Body of pancreas (tissue), 4 donors: Measurements from ENCODE around the gene COQ10A. TPM values are rescaled to one million over a fixed set of nuclear protein-coding genes. Genes with fewer than 3 reads are reported as not detected.
"Not testable (repeated sequence)": the region's sequence is repeated elsewhere in the genome, so short reads cannot be mapped to it uniquely, and the experiment has no call there.

Experiments
- ATAC-seq: fragments of 150-250 bp; one replicate; pipeline ENCODE4 v1.9.1; 2016
- DNase-seq, 4 donors: peaks; one replicate each; pipeline ENCODE4 v3.0.0-alpha.2; 2019
- H3K27ac ChIP-seq, 4 donors: fragments of 200-600 bp; sonication (generic); 1 replicate in 3 of 4; 2 replicates in 1 of 4; pipeline versions ENCODE4 v1.5.1 to v1.6.1; 2016 to 2019; ENCODE audit warnings: mild to moderate bottlenecking in 1 of 4, mixed read lengths in 1 of 4, moderate library complexity in 1 of 4
- H3K27me3 ChIP-seq, 2 donors: fragments of 200-600 bp; sonication (generic); one replicate each; pipeline ENCODE4 v1.6.0; 2016; ENCODE audit warnings: mild to moderate bottlenecking in 1 of 2
- H3K36me3 ChIP-seq, 2 donors: fragments of 200-600 bp; sonication (generic); replicated peaks in 1 of 2; 2 replicates each; pipeline ENCODE4 v1.5.1; 2016; ENCODE audit warnings: low read depth in 2 of 2; ENCODE audit not compliant: insufficient read depth in 1 of 2
- H3K4me1 ChIP-seq: fragments of 200-600 bp; sonication (generic); one replicate; pipeline ENCODE4 v1.6.0; 2016
- H3K4me3 ChIP-seq, 2 donors: fragments of 200-600 bp; sonication (generic); 1 replicate in 1 of 2; 2 replicates in 1 of 2; pipeline ENCODE4 v1.5.1; 2016 to 2019
- H3K9me3 ChIP-seq, 3 donors: fragments of 200-600 bp; sonication (generic); 1 replicate in 2 of 3; 2 replicates in 1 of 3; pipeline ENCODE4 v1.5.1; 2016
- CTCF ChIP-seq, 7 experiments: fragments of 450-650 bp in 4 of 7; fragments of 200-600 bp in 3 of 7; sonication (generic) in 3 of 7; IDR thresholded peaks; one replicate each; pipeline ENCODE4 v1.5.1; 2016 to 2019; ENCODE audit warnings: antibody characterized with exemption in 7 of 7
- POLR2A ChIP-seq, 3 donors: fragments of 450-650 bp; IDR thresholded peaks; one replicate each; pipeline ENCODE4 v1.6.1; 2016; ENCODE audit warnings: antibody characterized with exemption in 3 of 3, mild to moderate bottlenecking in 2 of 3
- WGBS, 2 donors: methylation state at CpG; one replicate each; pipeline ENCODE4 v1.1.5; 2017; 5-methylcytosine and 5-hydroxymethylcytosine counted together
- intact Hi-C: fragments of 100-400 bp; cut with DNase I; formaldehyde crosslinking; loops from one replicate; pipeline ENCODE4 v1.15.1; 2023
- total RNA-seq, 2 donors: library from RNA; depleted of rRNA; stranded (reverse); fragments of >200 nt; gene quantifications; one replicate each; pipeline ENCODE4 v1.1.0, GENCODE V29; 2016

COQ10A gene
- total RNA-seq, 2 donors from 2014 or later = 28.0 to 34.9 TPM

- Histone ChIP-seq H3K4me3 (no peak overlapping the region), H3K27ac (no peak overlapping the region), H3K27me3 (no peaks in the 10 kb centered on the region), H3K9me3 (no peaks in the 10 kb centered on the region), H3K36me3 (peaks cover 0 to 30% of the 10 kb centered on the region in 2 donors), H3K4me1 (no peaks in the 10 kb centered on the region)
- intact Hi-C loops = loop anchor here (10.0 kb wide), 1 partner anchor 59 kb away; no protein-coding TSS in a partner anchor
- ATAC-seq = no peak
- WGBS, 2 donors = 88 to 100% methylated on average over 2 of the region's 2 CpGs
- TF ChIP-seq POLR2A (IDR thresholded peaks at IDR 0.05) (no peak), CTCF (IDR thresholded peaks at IDR 0.05) (no peak)
- DNase-seq = no peak
These were observed 7.6 kb downstream of the COQ10A start for GRCh38 chr12:56274299-56274698.

- Histone ChIP-seq H3K4me1 (no peaks in the 10 kb centered on the region), H3K27me3 (no peaks in the 10 kb centered on the region), H3K9me3 (no peaks in the 10 kb centered on the region), H3K27ac (no peak overlapping the region), H3K36me3 (peaks cover 0 to 38% of the 10 kb centered on the region in 2 donors), H3K4me3 (no peak overlapping the region)
- 95 to 98% methylated on average over 3 of the region's 3 CpGs for WGBS, 2 donors
- intact Hi-C loops = loop anchor here (10.0 kb wide), 1 partner anchor 64 kb away; no protein-coding TSS in a partner anchor
- no peak for TF ChIP-seq CTCF (IDR thresholded peaks at IDR 0.05)
- TF ChIP-seq POLR2A (IDR thresholded peaks at IDR 0.05) = no peak
- no peak for DNase-seq
- ATAC-seq = no peak
These were observed 12.2 kb downstream of the COQ10A start for GRCh38 chr12:56278905-56279304.

- DNase-seq (no peak), ATAC-seq (no peak)
- Histone ChIP-seq H3K4me3 (no peak overlapping the region), H3K9me3 (no peaks in the 10 kb centered on the region), H3K36me3 (peaks cover 3 to 28% of the 10 kb centered on the region in 2 donors), H3K4me1 (peaks cover 9% of the 10 kb centered on the region), H3K27ac (no peak overlapping the region), H3K27me3 (no peaks in the 10 kb centered on the region)
- intact Hi-C loops = no loop called here
- no peak for TF ChIP-seq CTCF (IDR thresholded peaks at IDR 0.05)
- no peak for TF ChIP-seq POLR2A (IDR thresholded peaks at IDR 0.05)
These were observed 14.1 kb downstream of the COQ10A start for GRCh38 chr12:56280849-56281248.

GRCh38 chr12:56282030-56282429, 15.3 kb downstream of the COQ10A start:
- whole genome bisulfite sequencing, 2 donors = 74 to 87% methylated on average over 6 of the region's 6 CpGs
- DNase-seq (no peak), ATAC-seq (no peak)
- no peak overlapping the region for H3K27ac ChIP-seq
- intact Hi-C loops = no loop called here
- H3K27me3 ChIP-seq = no peaks in the 10 kb centered on the region
- peaks cover 3 to 23% of the 10 kb centered on the region in 2 donors for H3K36me3 ChIP-seq
- TF ChIP-seq POLR2A (IDR thresholded peaks at IDR 0.05) (no peak), CTCF (IDR thresholded peaks at IDR 0.05) (no peak)
- H3K9me3 ChIP-seq = no peaks in the 10 kb centered on the region
- no peak overlapping the region for H3K4me3 ChIP-seq
- peaks cover 19% of the 10 kb centered on the region for H3K4me1 ChIP-seq

- TF ChIP-seq CTCF (IDR thresholded peaks at IDR 0.05) (no peak), POLR2A (IDR thresholded peaks at IDR 0.05) (no peak)
- Histone ChIP-seq H3K9me3 (no peaks in the 10 kb centered on the region), H3K36me3 (peaks cover 3 to 23% of the 10 kb centered on the region in 2 donors), H3K4me3 (no peak overlapping the region), H3K27me3 (no peaks in the 10 kb centered on the region), H3K27ac (no peak overlapping the region), H3K4me1 (peaks cover 21% of the 10 kb centered on the region)
- ATAC-seq (no peak), DNase-seq (no peak)
- WGBS, 2 donors = 98 to 100% methylated on average over 2 of the region's 2 CpGs
- intact Hi-C loops = no loop called here
These were observed 15.8 kb downstream of the COQ10A start for GRCh38 chr12:56282579-56282978.

GRCh38 chr12:56284263-56284662, 17.5 kb downstream of the COQ10A start:
- H3K4me3 ChIP-seq, H3K27me3 ChIP-seq, intact Hi-C loops, DNase-seq, H3K27ac ChIP-seq, H3K9me3 ChIP-seq, ATAC-seq: not testable (repeated sequence)
- H3K4me1 ChIP-seq = peaks cover 21% of the 10 kb centered on the region
- 74 to 96% methylated on average over 5 of the region's 5 CpGs for WGBS, 2 donors
- peaks cover 3 to 16% of the 10 kb centered on the region in 2 donors for H3K36me3 ChIP-seq
